ENCODE measurements around the gene MDN1. TPM values are rescaled to one million over a fixed set of nuclear protein-coding genes. Genes with fewer than 3 reads are reported as not detected.
A peak's percentile ranks its signal among the peaks of the same experiment; 100 is the strongest.

Gene MDN1
- total RNA-seq, 2 experiments from 2014 or later: 48.6 to 62.3 TPM

GRCh38 chr6:89596484-89596883 is 223.1 kb downstream of the MDN1 start:
- Histone ChIP-seq H3K36me3 (ENCODE audit: insufficient read depth, low read length) (no peaks in the 10 kb centered on the region), H3K79me2 (ENCODE audit: insufficient read depth, low read depth, low read length) (no peaks in the 10 kb centered on the region), H3K4me2 (ENCODE audit: low read length) (peak overlapping the region; percentile 31), H3K27ac (ENCODE audit: low read depth, low read length, poor library complexity, severe bottlenecking) (peak overlapping the region; percentile 27), H4K20me1 (ENCODE audit: insufficient read depth, low read length) (no peaks in the 10 kb centered on the region), H2AFZ (ENCODE audit: low read length) (peak overlapping the region; percentile 88), H3K4me3 (ENCODE audit: low read depth, low read length, poor library complexity, severe bottlenecking) (no peak overlapping the region), H3K9me2 (ENCODE audit: insufficient read depth, low read length) (no peaks in the 10 kb centered on the region), H3K4me1 (ENCODE audit: insufficient read depth, low read length, poor library complexity, severe bottlenecking) (peaks cover 28% of the 10 kb centered on the region), H3K9me3 (ENCODE audit: low read length) (peaks cover 8% of the 10 kb centered on the region; the same call in 1 of the 2 replicates)
- ChIA-PET CTCF (ENCODE audit: unreplicated experiment) (no interaction called here), POLR2A (no interaction called here)
- TF ChIP-seq EZH2phosphoT487 (IDR thresholded peaks at IDR 0.05; ENCODE audit: borderline replicate concordance, low read depth, low read length) (no peak), CTCF (conservative IDR thresholded peaks at IDR 0.05; ENCODE audit: low read length) (no peak)
- no peak for DNase-seq (ENCODE audit: low spot score)
- intact Hi-C loops (cut with micrococcal nuclease; ENCODE audit: unreplicated experiment): loop anchor here (5.0 kb wide), 2 partner anchors 164 to 224 kb away; partner anchors contain the start of gene ANKRD6
- BruUV-seq (replicated peaks): no TSS peak

- TF ChIP-seq EZH2phosphoT487 (IDR thresholded peaks at IDR 0.05; ENCODE audit: borderline replicate concordance, low read depth, low read length): no peak
- TF ChIP-seq CTCF (conservative IDR thresholded peaks at IDR 0.05; ENCODE audit: low read length): no peak
- POLR2A ChIA-PET: no interaction called here
- no peaks in the 10 kb centered on the region for H3K36me3 ChIP-seq (ENCODE audit: insufficient read depth, low read length)
- H4K20me1 ChIP-seq (ENCODE audit: insufficient read depth, low read length): no peaks in the 10 kb centered on the region
- peak overlapping the region; percentile 88 for H2AFZ ChIP-seq (ENCODE audit: low read length)
- peak overlapping the region; percentile 31 for H3K4me2 ChIP-seq (ENCODE audit: low read length)
- H3K27ac ChIP-seq (ENCODE audit: low read depth, low read length, poor library complexity, severe bottlenecking): peak overlapping the region; percentile 27
- BruUV-seq (replicated peaks): no TSS peak
- intact Hi-C loops (cut with micrococcal nuclease; ENCODE audit: unreplicated experiment): loop anchor here (5.0 kb wide), 2 partner anchors 164 to 224 kb away; partner anchors contain the start of gene ANKRD6
- H3K9me2 ChIP-seq (ENCODE audit: insufficient read depth, low read length): no peaks in the 10 kb centered on the region
- peaks cover 8% of the 10 kb centered on the region; the same call in 1 of the 2 replicates for H3K9me3 ChIP-seq (ENCODE audit: low read length)
- no peak overlapping the region for H3K4me3 ChIP-seq (ENCODE audit: low read depth, low read length, poor library complexity, severe bottlenecking)
- H3K4me1 ChIP-seq (ENCODE audit: insufficient read depth, low read length, poor library complexity, severe bottlenecking): peaks cover 28% of the 10 kb centered on the region
- no peaks in the 10 kb centered on the region for H3K79me2 ChIP-seq (ENCODE audit: insufficient read depth, low read depth, low read length)
- CTCF ChIA-PET (ENCODE audit: unreplicated experiment): interaction anchor here (0.6 kb wide), 1 partner anchor 195 kb away, joined by 3 read pairs; no protein-coding TSS in a partner anchor
- peak; percentile 77 for DNase-seq (ENCODE audit: low spot score)
These were observed 223.5 kb downstream of the MDN1 start for GRCh38 chr6:89596056-89596455.

Small RNA genes lying within 50 kb of the gene (small RNA-seq; reads per million reads assigned to genes)
- not detected for gene DNAJC19P6
- not detected for gene RF00019

Other genes with a start within 250 kb of the MDN1 start
- gene LYRM2, start 181.0 kb downstream of the MDN1 start, total RNA-seq (2014; rRNA removed; shearing (Covaris generic)): 16.0 and 17.7 TPM in 2 replicates
- gene LYRM2, start 181.0 kb downstream of the MDN1 start, total RNA-seq (2022): 37.8 and 40.6 TPM in 2 replicates
- gene CASP8AP2, start 10.1 kb upstream of the MDN1 start, total RNA-seq (2014; rRNA removed; shearing (Covaris generic)): 22.6 and 23.7 TPM in 2 replicates
- 39.5 and 40.0 TPM in 2 replicates for gene CASP8AP2, start 10.1 kb upstream of the MDN1 start, total RNA-seq (2022)
- not detected in 2 replicates for gene GJA10, start 74.7 kb upstream of the MDN1 start, total RNA-seq (2014; rRNA removed; shearing (Covaris generic))
- not detected in 2 replicates for gene GJA10, start 74.7 kb upstream of the MDN1 start, total RNA-seq (2022)

Data from OCI-LY7 (cell line).